IPS DF 4.7 (cell line): ENCODE data around the gene SHTN1.

ENCODE experiments used
- DNase-seq: peaks from one replicate; pipeline ENCODE4 v3.0.0-alpha.2; 2013; ENCODE audit warnings: low spot score; ENCODE audit errors: extremely low read depth

SHTN1 gene

DNA sequence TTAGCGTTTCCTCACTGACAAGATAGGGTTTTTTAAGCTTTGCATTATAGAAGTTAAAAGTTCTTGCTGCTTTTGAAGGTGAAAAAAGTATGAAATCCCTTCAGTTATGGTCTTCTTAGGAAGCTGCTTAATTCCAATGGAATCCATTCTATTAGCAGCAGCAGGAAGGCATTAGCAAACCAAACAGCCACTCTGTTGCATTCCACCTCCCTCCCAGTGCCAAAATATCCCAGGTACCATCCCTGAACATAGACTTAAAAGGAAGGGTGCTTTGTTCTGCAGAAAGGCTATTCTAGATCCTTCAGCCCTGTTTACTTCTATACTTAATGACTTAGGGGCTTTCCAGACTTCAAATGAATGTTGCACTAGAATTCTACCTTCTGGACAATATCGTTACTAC, 131.9 kb downstream of the SHTN1 start:
- DNase-seq: no peak

DNA sequence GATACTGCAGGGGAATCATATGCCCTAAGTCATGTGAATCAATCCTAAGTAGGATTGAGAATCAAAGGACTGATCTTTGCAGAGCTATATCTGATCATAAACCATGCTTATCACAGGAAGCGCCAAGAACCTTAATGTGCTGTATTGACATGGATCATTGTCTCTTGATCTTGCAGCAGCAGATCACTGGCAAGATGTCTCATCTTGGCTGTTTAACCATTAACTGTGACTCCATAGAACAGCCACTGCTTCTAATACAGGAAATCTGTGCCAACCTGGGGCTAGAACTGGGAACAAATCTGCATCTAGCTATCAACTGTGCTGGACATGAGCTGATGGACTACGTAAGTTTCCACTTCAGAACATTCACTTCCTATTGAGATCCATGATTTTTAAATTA, 134.0 kb downstream of the SHTN1 start:
- DNase-seq: no peak

DNA sequence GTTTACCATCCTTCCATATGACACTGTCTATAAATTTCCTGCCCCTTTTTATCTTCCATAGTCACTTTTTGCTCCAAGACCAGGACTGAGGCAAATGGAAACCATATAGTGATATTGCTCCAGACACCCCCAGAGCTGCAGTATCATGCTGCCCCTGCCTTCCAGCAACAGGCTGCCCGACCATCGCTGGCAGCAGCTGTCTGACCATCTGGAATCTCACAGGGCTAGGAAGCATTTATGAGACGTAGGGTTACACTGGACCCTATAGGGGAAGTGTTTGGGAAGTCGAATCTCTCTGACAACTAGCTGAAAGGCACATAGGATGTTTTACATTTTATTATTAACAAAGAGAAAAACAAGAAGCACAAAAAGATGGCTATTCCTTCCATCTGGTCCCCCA, 136.3 kb downstream of the SHTN1 start:
- DNase-seq: no peak

DNA sequence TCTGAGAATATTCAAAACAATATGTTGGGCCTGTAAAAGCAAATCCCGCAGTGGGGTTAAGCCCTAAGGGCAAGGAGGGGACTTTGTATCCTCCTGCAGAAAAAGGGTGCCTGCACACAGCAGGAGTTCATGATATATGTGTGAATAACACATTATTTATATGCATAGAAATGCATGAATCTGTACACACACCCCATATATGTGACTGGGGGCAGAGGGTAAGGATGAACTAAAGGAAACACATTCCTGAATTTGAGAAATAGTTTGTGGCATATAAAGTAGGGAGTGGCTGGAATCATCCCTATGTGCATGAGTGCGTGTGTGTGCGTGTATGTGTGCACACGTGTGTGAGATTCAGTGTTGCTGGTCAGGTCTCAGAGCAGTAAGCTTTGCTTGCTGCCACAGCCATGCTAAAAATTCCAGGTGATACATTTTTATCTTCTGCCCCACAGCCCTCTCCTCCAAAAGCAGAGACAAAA, 136.8 kb downstream of the SHTN1 start:
- no peak for DNase-seq

DNA sequence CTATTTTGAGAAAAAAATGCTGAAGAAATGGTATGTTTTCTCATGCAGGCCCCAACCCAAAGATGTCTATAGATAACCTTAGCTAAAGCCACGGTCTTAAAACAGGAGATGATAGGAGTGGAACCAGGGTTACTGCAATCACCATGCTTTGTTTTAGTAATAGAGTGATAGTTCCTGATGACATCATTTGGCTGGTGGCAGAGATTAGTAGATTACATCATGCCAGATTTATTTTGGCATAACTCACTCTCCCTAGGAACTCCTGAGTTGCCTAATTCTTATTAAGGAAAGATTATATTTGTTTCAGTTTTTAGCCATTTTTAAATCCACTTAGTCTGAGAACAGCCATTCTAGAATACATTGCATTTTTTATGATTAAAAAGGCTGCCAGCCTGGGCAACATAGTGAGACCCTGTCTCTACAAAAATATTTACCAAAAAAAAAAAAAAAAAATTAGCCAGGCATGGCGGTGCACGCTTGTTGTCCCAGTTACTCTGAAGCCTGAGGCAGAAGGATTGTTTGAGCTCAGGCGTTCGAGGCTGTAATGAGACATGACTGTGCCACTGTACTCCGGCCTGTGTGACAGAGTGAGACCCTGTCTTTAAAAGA, 137.9 kb downstream of the SHTN1 start:
- no peak for DNase-seq

DNA sequence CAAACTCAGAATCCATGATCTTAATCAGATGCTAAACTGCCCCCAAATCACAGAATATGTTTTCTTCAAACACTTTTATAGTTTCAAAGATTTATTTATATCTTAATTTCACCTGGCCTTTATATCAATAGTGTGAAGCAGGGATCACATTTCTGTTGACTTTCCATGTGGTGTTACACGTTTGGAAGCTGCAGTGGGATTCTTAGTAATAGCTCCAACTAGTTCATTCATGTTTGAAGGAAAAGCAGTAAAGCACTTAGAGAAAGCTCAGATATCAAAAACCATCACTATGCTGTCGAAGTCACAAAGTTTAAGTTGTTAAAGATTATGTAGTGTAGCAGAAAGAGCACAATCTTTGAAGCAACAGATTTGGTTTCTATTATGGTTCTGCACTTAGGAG, 138.9 kb downstream of the SHTN1 start:
- no peak for DNase-seq

DNA sequence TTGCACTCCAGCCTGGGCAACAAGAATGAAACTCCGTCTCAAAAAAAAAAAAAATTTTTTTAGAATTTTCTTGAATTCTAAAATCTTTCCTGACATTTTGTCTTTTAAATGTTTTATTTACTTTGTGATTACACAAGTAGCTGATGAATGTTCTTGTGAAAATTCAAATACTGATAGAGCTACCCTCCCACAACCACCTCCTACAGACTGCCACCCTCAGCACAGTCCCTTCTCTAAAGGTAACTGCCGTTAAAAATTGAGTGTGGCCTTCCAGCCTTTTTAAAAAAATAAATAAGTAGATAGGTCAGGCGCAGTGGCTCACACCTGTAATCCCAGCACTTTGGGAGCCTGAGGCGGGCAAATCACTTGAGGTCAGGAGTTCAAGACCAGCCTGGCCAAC, 140.6 kb downstream of the SHTN1 start:
- DNase-seq: no peak

DNA sequence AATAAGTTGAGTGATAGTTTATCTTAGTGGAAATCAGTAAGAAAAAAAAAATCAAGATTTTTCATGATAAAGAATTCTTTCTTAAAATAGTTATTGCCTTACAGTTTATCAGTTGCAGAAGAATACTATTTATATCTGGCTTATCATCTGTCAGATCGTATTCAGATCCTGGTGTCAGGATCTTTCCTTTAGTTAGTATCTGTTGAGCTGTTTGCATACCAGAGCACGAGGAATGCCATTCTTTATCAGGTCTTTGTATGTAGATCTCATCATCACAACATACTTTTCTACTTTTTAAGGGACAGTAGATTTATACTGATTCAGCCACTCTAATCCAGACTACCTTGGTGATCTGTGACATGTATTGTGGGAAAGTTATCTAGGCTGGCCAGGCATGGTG, 143.2 kb downstream of the SHTN1 start:
- no peak for DNase-seq

DNA sequence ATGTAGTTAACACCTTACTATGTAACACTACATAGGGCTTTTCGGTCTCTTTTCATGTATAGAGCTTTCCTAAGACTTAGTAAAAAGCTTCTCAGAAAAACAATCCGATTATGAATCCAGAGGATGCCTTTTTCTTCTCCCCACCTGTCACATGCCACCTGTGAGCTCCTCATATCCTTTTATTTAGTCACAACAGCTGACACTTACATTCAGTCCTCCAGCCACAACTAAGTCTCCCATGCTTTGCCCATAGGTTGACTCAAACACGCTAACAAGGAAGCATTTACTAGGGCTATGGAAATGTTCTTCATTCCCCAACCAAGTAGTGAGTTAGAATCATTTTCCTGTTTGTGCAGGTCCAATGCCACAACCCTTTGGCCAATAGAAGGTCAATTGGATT, 147.8 kb downstream of the SHTN1 start:
- no peak for DNase-seq

DNA sequence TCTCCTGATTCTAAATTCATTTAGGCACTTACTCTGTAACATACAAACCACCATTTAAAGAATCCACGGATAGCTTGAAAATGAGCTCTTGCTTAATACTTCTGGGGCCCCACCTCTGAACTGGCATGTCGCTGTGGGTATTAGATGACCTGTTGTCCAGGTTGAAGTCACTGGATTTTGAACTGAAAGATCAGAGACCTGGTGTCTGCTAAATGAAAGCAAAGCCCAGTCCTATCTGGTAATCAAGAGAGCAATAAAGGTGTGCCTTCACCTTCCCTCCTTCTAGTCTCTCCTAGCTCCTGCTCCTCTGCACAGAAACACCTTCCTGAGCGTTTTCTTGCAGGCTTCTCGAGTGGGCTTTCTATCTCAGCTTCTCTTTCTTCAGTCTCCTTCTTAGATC, 151.3 kb downstream of the SHTN1 start:
- no peak for DNase-seq

DNA sequence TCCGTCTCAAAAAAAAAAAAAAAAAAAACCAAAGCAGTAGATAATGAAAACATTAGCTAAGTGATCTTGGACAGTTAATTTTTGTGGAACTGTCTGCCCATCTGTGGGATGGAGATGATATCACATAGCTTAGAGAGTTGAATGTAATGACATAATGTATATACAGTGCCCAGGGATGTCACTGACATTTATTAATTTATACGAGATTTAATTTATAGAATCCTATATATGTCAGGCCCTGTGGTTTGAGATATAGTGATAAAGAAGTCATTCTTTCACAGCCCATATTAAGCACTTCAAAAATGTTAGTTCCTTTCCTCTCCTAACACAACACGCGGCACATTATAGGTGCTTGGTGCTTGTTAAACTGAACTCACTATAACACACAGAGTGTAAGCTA, 151.7 kb downstream of the SHTN1 start:
- no peak for DNase-seq

DNA sequence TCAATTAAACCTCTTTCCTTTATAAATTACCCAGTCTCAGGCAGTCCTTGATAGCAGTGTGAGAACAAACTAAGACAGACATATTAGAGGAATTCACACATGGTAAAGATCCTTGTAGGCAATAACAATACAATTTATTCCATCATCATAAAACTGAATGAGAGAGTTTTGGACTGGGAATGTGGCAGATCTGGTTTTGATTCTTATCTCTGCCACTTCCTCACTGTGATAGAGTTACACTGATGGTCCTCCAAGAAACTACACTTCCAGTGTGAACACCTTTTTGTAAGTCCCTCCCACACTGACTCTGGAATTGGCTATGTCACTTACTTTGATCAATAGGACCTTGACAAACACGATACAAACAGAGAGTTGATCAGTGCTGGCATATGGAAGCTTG, 152.7 kb downstream of the SHTN1 start:
- no peak for DNase-seq

DNA sequence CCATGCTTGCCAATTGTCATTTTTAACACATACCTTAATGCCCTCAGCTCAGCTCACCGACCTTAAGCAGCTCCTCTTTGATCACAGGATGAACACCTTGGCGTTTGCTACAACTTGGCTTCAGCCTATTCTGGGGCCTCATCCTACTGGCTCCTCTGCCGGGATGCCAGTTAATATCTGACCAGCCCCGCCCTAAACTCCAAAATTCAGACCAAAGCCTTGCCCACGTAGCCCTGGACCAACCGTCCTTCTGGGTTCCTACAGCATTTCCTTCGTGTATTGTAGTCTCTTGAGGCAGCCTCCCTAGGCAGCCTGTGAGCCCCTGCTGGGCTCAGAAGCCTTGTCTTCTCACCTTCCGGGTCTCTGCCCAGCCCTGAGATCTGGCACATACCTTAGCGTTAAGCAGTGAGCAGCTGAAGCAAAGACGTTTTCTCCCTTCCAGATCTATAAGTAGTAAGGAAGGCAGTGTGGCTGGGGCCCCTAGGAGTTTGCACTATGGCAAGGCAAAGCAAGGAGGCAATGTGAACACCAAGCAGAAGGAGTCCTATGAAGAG, 154.9 kb downstream of the SHTN1 start:
- DNase-seq: no peak

DNA sequence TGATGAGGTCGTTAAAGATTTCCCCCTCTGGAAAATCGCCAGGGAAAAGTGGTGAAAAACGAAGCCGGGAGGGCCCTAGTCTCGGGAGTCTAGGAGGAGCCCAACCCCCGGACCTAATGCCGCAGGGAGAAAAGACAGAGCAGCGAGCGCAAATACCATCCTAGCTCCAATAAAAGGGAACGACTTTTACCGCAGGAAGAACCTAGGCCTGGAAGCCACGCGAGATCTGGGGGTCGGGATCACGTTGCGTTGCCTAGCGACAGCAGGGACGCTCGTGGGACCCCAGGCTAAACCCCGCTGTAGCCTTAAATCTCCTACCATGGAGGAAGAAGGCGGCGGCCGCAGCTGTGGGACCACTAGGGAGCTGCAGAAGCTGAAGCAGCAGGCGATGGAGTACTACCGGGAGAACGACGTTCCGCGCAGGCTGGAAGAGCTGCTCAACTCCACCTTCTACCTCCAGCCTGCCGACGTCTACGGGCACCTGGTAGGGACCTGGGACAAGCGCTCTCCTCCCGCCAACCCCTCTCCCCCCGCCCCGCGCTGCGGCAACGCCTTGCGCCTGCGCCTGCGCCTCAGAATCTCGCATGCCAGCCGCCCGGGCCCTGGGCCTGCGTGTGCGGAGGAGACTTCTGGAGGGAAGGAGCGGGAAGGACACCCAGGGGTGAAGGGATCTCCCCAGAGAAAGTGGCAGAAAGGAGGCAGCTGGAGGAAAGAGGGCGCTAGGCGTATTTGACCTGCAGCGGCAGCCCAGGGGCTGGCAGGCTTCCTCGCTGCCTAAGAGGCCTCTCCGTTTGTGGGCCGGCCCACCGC, 155.5 kb downstream of the SHTN1 start, which contains the start of gene ENO4:
Gene ENO4, plus strand, starts transcription at position 252 of the 810 bp plus-strand sequence. Its CDS starts 68 bp downstream, at position 320.
- no peak for DNase-seq

DNA sequence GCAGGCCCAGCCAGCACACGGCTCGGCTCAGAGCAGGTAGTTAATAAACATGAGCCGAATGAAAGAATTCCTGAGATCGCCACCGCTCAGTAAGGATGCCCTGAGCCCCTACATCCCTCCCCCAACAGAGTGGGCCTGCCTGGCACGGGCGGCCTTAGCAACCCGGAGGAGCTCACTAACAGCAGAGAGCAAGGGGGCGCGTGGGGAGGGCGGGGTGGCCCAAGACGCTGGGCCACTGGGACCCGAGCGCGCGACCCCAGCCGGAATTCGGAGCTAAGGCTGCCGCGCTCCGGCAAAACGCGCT, 156.1 kb downstream of the SHTN1 start:
- DNase-seq: no peak

DNA sequence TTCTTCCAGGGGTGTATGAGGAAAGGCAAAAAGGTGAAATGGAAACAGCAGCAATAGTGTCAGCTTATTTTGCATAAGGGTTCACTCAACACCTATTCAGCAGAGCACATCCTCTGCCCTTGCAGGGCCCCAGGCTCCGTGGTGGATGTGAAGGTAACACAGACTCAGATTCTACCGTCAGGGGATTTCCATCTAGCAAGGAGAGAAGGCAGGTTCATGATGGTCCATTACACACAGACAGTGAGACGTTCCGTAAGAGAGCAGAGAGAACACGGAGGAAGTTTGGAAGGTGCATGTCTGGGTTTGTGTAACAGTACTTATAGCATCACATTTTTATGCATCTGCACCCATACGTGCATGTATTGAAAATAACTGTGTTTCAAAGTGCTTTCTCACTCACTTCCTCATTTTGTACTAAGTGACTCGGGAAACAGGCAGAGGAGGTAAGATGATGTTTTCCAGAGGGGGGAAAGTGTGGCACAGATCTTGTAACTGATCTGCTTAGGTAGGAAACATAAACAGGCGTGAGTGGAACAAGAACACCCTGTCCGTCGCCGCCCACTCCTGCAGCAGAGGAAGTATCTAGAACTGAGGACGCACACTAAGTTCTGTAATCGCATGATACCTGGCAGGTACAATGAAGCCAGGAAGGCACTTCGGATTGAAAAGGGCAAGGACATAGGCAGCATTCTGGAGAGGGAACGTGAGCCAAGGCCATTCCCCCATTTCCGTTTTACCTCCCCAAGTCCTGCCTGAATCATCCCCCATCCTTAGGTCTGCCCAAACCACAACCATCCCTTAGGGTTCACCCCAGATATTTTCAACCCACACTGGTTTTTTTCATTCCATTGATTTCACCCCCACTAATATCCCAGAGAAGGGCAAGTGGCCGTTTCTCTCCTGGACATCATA, 156.7 kb downstream of the SHTN1 start:
- DNase-seq: no peak

DNA sequence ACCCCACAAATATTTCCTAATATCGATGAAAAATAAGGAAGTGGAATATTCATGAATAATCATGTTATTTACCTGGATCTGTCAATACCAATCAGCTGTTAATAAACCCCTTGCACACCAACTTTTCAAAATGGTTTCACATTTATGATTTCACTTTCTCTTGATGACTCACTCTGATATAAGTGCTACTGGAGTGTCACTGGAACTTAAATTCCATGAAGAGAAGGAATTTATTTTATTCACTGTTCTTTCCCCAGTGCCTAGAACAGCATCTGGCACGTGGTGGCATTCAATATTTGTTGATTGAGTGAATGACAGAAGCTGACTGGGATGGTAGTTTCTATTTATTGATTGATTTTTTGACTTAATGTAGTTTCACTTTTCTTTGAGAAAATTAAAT, 159.2 kb downstream of the SHTN1 start:
- DNase-seq: no peak

DNA sequence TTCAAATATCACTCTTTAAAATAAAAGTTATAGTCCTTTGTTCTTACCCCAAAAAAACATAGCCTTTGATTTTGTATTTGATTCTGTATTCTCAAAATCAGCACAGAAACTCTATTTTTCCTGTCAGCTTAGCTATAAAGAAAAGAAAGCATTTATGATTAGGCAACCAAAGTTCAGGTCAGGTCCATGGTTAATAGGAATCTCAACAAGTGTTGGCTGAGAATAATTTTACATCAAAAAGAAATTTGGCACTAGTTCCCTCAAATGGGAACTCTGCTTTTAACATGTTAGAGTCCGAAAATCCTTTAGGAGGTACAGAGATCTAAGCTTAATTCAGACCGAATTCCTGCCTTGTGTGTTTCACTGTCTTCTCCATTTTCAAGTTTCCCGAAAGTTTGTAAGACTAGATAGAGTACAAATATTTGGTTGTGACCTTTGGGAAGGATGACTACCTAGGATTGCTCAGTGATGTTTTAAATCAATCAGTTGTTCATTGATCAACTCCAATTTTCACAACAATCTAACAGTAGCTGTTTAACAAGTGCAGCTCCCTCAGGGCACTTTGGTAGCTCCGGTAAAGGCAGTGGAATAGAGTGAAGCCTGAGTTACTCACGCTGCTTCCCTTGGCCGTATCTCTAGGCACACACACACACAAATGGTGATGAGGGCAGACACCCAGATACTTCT, 164.5 kb downstream of the SHTN1 start:
- DNase-seq: no peak

DNA sequence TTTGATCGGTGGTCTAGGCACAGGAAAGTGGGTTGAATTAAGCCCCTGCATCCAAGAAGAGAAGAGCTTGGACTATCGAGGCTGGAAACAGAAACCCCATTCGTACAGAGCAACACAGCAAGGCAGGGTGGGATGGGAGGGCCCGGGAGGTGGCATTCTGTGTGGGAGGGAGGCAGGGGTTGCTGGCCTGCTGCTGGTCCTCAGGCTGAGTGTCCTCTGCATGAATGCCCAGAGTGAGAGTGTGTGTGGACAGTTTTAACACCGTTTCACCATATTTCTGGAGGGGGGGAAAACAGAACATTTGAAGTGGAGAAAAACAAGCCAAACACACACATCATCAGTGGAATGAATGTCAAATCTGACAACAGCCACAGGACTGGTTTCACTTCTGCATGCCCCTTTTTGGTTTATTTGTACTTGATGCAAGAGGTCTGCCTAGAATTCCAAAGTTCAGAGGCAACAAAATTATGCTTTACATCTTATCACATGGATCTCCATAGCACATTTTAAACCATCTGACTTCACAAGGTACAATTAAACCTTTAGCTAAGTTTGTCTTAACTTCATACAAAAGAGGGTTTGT, 166.8 kb downstream of the SHTN1 start:
- no peak for DNase-seq

DNA sequence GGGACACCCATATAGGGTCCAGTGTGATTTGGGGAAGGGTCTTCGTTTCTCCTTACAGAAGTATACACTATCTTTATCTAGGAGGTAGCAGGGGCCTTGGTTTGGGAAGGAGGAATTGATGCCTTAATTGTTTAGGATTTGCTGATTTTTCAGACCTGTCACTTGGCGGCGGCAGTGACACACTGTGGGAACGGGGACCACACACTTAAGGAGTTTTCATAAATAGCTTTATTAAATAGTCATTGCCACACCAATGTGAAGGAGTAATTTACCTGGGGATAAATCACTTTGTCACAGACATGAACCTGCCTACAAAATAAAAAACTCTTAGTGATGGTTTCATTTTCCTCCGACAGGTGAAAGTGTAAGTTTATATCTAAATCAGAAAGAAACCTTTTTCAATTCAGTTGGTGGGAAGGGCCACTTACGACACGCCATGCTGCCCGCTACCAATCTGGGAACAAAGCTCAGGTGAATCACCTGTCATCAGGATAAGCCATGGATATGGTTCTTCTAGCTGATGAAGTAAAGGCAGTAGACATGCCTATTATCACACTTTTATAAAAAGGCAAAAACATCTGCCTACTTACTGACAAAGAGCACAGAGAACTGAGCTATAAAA, 168.0 kb downstream of the SHTN1 start:
- DNase-seq: no peak
